ENCODE measurements around the gene CHP1.
A peak's percentile ranks its signal among the peaks of the same experiment; 100 is the strongest.

CHP1 gene

GRCh38 chr15:41230650-41231421 lies at the start of gene CHP1, which contains the start of gene EXD1:
Gene CHP1 (plus strand): TSS chr15:41231268. CDS start chr15:41231383, 115 bp downstream.
Gene EXD1 (minus strand): TSS chr15:41230757. CDS start chr15:41226575, 4,182 bp downstream.
- in situ Hi-C loops (cut with MboI; ENCODE audit: low sequenced_read_pairs, unreplicated experiment): no loop called here
- TF ChIP-seq, protein P1, sequence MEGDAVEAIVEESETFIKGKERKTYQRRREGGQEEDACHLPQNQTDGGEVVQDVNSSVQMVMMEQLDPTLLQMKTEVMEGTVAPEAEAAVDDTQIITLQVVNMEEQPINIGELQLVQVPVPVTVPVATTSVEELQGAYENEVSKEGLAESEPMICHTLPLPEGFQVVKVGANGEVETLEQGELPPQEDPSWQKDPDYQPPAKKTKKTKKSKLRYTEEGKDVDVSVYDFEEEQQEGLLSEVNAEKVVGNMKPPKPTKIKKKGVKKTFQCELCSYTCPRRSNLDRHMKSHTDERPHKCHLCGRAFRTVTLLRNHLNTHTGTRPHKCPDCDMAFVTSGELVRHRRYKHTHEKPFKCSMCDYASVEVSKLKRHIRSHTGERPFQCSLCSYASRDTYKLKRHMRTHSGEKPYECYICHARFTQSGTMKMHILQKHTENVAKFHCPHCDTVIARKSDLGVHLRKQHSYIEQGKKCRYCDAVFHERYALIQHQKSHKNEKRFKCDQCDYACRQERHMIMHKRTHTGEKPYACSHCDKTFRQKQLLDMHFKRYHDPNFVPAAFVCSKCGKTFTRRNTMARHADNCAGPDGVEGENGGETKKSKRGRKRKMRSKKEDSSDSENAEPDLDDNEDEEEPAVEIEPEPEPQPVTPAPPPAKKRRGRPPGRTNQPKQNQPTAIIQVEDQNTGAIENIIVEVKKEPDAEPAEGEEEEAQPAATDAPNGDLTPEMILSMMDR (IDR thresholded peaks at IDR 0.05; ENCODE audit: borderline replicate concordance, control extremely low read depth, extremely low read depth, insufficient read depth, missing control alignments): peak; percentile 87

GRCh38 chr15:41182266-41182665 lies 48.8 kb upstream of the CHP1 start:
- in situ Hi-C loops (cut with MboI; ENCODE audit: low sequenced_read_pairs, unreplicated experiment): no loop called here
- TF ChIP-seq, protein P1 (IDR thresholded peaks at IDR 0.05; ENCODE audit: borderline replicate concordance, control extremely low read depth, extremely low read depth, insufficient read depth, missing control alignments): no peak
- DNase-seq (ENCODE audit: low spot score): no peak

More at GRCh38 chr15:41230650-41231421, at the start of gene CHP1, which contains the start of gene EXD1:
- DNase-seq (ENCODE audit: low spot score): peak; percentile 98

GRCh38 chr15:41183581-41183980 lies 47.5 kb upstream of the CHP1 start:
- no peak for DNase-seq (ENCODE audit: low spot score)
- TF ChIP-seq, protein P1 (IDR thresholded peaks at IDR 0.05; ENCODE audit: borderline replicate concordance, control extremely low read depth, extremely low read depth, insufficient read depth, missing control alignments): no peak
- in situ Hi-C loops (cut with MboI; ENCODE audit: low sequenced_read_pairs, unreplicated experiment): no loop called here

GRCh38 chr15:41194444-41194843 lies 36.6 kb upstream of the CHP1 start:
- in situ Hi-C loops (cut with MboI; ENCODE audit: low sequenced_read_pairs, unreplicated experiment): no loop called here
- no peak for DNase-seq (ENCODE audit: low spot score)
- TF ChIP-seq, protein P1 (IDR thresholded peaks at IDR 0.05; ENCODE audit: borderline replicate concordance, control extremely low read depth, extremely low read depth, insufficient read depth, missing control alignments): no peak

- TF ChIP-seq, protein P1 (IDR thresholded peaks at IDR 0.05; ENCODE audit: borderline replicate concordance, control extremely low read depth, extremely low read depth, insufficient read depth, missing control alignments): no peak
- in situ Hi-C loops (cut with MboI; ENCODE audit: low sequenced_read_pairs, unreplicated experiment): no loop called here
- no peak for DNase-seq (ENCODE audit: low spot score)
These were observed 31.6 kb upstream of the CHP1 start for GRCh38 chr15:41199470-41199869.

DNA sequence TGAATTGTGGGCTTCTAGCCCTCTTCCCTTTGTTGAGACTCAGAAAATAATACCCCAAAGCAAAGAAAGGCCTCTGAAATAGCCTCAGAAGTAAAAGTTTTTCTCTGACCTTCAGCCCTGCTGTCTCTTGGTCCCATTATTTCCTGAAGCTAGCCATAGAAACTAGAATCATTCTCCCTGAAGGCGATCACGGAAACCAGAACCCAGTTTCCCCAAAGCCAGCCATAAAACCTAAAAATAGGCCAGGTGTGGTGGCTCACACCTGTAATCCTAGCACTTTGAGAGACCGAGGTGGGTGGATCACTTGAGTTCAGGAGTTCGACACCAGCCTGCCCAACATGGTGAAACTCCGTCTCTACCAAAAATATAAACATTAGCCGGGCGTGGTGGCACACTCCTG lies 27.7 kb upstream of the CHP1 start:
- TF ChIP-seq, protein P1 (IDR thresholded peaks at IDR 0.05; ENCODE audit: borderline replicate concordance, control extremely low read depth, extremely low read depth, insufficient read depth, missing control alignments): no peak
- in situ Hi-C loops (cut with MboI; ENCODE audit: low sequenced_read_pairs, unreplicated experiment): no loop called here

More for the DNA sequence above, 27.7 kb upstream of the CHP1 start:
- DNase-seq (ENCODE audit: low spot score): no peak
